DMS79 treated with DMSO at 0.1 percent for 48 hours (cell line): ENCODE data around the gene MAN1A1.

Source experiments
- DNase-seq: peaks from one replicate; lab custom pipeline; 2025; lab: John Stamatoyannopoulos, UW

MAN1A1 gene

GRCh38 chr6:119195204-119195603 is 154.4 kb downstream of the MAN1A1 start:
- no peak for DNase-seq

GRCh38 chr6:119193707-119194106 is 155.9 kb downstream of the MAN1A1 start:
- no peak for DNase-seq

GRCh38 chr6:119192200-119192599 is 157.4 kb downstream of the MAN1A1 start:
- DNase-seq: no peak

- DNase-seq: no peak
Observed at GRCh38 chr6:119190176-119190575, 159.4 kb downstream of the MAN1A1 start.

GRCh38 chr6:119189498-119189897 is 160.1 kb downstream of the MAN1A1 start:
- DNase-seq: no peak

- DNase-seq: no peak
Observed at GRCh38 chr6:119187596-119187995, 162.0 kb downstream of the MAN1A1 start.

GRCh38 chr6:119186490-119186889 is 163.1 kb downstream of the MAN1A1 start:
- no peak for DNase-seq

- DNase-seq: no peak
Observed at GRCh38 chr6:119184008-119184648, 165.4 kb downstream of the MAN1A1 start.

GRCh38 chr6:119183457-119183856 is 166.1 kb downstream of the MAN1A1 start:
- DNase-seq: no peak

GRCh38 chr6:119182875-119183274 is 166.7 kb downstream of the MAN1A1 start:
- peak; percentile 44 for DNase-seq

GRCh38 chr6:119182216-119182803 is 167.3 kb downstream of the MAN1A1 start:
- no peak for DNase-seq

GRCh38 chr6:119181046-119181445 is 168.5 kb downstream of the MAN1A1 start:
- DNase-seq: no peak

- no peak for DNase-seq
Observed at GRCh38 chr6:119179842-119180241, 169.7 kb downstream of the MAN1A1 start.

- no peak for DNase-seq
Observed at GRCh38 chr6:119179062-119179461, 170.5 kb downstream of the MAN1A1 start.

- no peak for DNase-seq
Observed at GRCh38 chr6:119176445-119176844, 173.1 kb downstream of the MAN1A1 start.

- DNase-seq: no peak
Observed at GRCh38 chr6:119174879-119175817, 174.4 kb downstream of the MAN1A1 start.

- no peak for DNase-seq
Observed at GRCh38 chr6:119174085-119174445, 175.5 kb downstream of the MAN1A1 start.

- DNase-seq: no peak
Observed at GRCh38 chr6:119173249-119174084, 176.1 kb downstream of the MAN1A1 start.

- DNase-seq: no peak
Observed at GRCh38 chr6:119172824-119173223, 176.7 kb downstream of the MAN1A1 start.

GRCh38 chr6:119171864-119172588 is 177.5 kb downstream of the MAN1A1 start:
- DNase-seq: no peak

GRCh38 chr6:119171088-119171841 is 178.3 kb downstream of the MAN1A1 start:
- no peak for DNase-seq
